Hepatocyte (in vitro differentiated cells): ENCODE data around the gene LIME1. TPM values are rescaled to one million over a fixed set of nuclear protein-coding genes. Genes with fewer than 3 reads are reported as not detected.

Source experiments
- DNase-seq: peaks from one replicate; pipeline ENCODE4 v3.0.0-alpha.2; 2016; ENCODE audit warnings: low spot score
- H2AFZ ChIP-seq: fragments of 200-600 bp; sonication (generic); 2 replicates; pipeline ENCODE4 v1.6.0; 2016; ENCODE audit warnings: antibody characterized with exemption, mild to moderate bottlenecking
- H3K27ac ChIP-seq: fragments of 200-600 bp; sonication (generic); 2 replicates; pipeline ENCODE4 v1.5.1; 2016; ENCODE audit warnings: mild to moderate bottlenecking
- H3K27me3 ChIP-seq: fragments of 200-600 bp; sonication (generic); 2 replicates; pipeline ENCODE4 v1.6.1; 2016
- H3K36me3 ChIP-seq: fragments of 200-600 bp; sonication (generic); replicated peaks from 2 replicates; pipeline ENCODE4 v1.5.1; 2016; ENCODE audit warnings: low read depth; ENCODE audit not compliant: insufficient read depth
- H3K4me1 ChIP-seq: fragments of 200-600 bp; sonication (generic); 2 replicates; pipeline ENCODE4 v1.5.1; 2016; ENCODE audit warnings: mild to moderate bottlenecking, moderate library complexity; ENCODE audit not compliant: insufficient read depth
- H3K4me2 ChIP-seq: fragments of 200-600 bp; sonication (generic); 2 replicates; pipeline ENCODE4 v1.6.0; 2016
- H3K4me3 ChIP-seq: fragments of 200-600 bp; sonication (generic); 2 replicates; pipeline ENCODE4 v1.5.1; 2016; ENCODE audit warnings: mild to moderate bottlenecking
- H3K79me2 ChIP-seq: fragments of 200-600 bp; sonication (generic); 2 replicates; pipeline ENCODE4 v1.6.0; 2017; ENCODE audit warnings: mild to moderate bottlenecking
- H3K9me2 ChIP-seq: fragments of 200-600 bp; sonication (generic); replicated peaks from 2 replicates; pipeline ENCODE4 v1.6.0; 2017; ENCODE audit warnings: mild to moderate bottlenecking; ENCODE audit not compliant: insufficient read depth
- H3K9me3 ChIP-seq: fragments of 200-600 bp; sonication (generic); 2 replicates; pipeline ENCODE4 v1.5.1; 2016; ENCODE audit warnings: low read depth, mild to moderate bottlenecking
- H4K20me1 ChIP-seq: fragments of 200-600 bp; sonication (generic); 2 replicates; pipeline ENCODE4 v1.6.0; 2016; ENCODE audit warnings: mild to moderate bottlenecking; ENCODE audit not compliant: insufficient read depth, poor library complexity, severe bottlenecking
- CTCF ChIP-seq: fragments of 200-600 bp; sonication (generic); IDR thresholded peaks from 2 replicates; pipeline ENCODE4 v1.5.1; 2016; ENCODE audit warnings: antibody characterized with exemption, mild to moderate bottlenecking; ENCODE audit not compliant: poor library complexity
- EZH2 ChIP-seq: fragments of 200-600 bp; sonication (generic); IDR thresholded peaks from 2 replicates; pipeline ENCODE4 v1.6.1; 2016; ENCODE audit warnings: antibody characterized with exemption, mild to moderate bottlenecking, borderline replicate concordance
- EZH2phosphoT487 ChIP-seq: fragments of 200-600 bp; sonication (generic); IDR thresholded peaks from one replicate; pipeline ENCODE4 v1.6.1; 2018; ENCODE audit warnings: antibody characterized with exemption, mild to moderate bottlenecking, low read depth, moderate library complexity; ENCODE audit not compliant: unreplicated experiment, severe bottlenecking
- WGBS: methylation state at CpG from one replicate; pipeline ENCODE4 v1.1.6; 2016; ENCODE audit warnings: low lambda C conversion rate; ENCODE audit errors: missing lambda C conversion rate; 5-methylcytosine and 5-hydroxymethylcytosine counted together
- polyA plus RNA-seq: library from polyadenylated mRNA; unstranded; fragments of >200 nt; fragmentation: Nextera tagmentation; extraction: Ambion mirVana; gene quantifications from 2 replicates; pipeline ENCODE4 v1.2.1, GENCODE V29; 2016
- total RNA-seq: library from RNA; depleted of rRNA; stranded (reverse); fragments of >200 nt; gene quantifications from 2 replicates; pipeline ENCODE4 v1.2.3, GENCODE V29; 2014

Gene LIME1
- total and polyA plus RNA-seq, 2 experiments from 2014 or later = 11.7 to 20.7 TPM

- H4K20me1 ChIP-seq = no peaks in the 10 kb centered on the region
- no peak overlapping the region for H3K4me2 ChIP-seq
- H3K4me1 ChIP-seq = no peaks in the 10 kb centered on the region
- peak; percentile 4 for DNase-seq
- no peak for TF ChIP-seq EZH2
- TF ChIP-seq EZH2phosphoT487 = no peak
- TF ChIP-seq CTCF = no peak
- H3K27ac ChIP-seq = no peak overlapping the region
- 85% methylated on average over 10 of the region's 13 CpGs for WGBS
- H3K27me3 ChIP-seq = no peaks in the 10 kb centered on the region
- no peak overlapping the region for H2AFZ ChIP-seq
- H3K4me3 ChIP-seq = no peak overlapping the region
- no peaks in the 10 kb centered on the region for H3K9me2 ChIP-seq
- no peaks in the 10 kb centered on the region for H3K36me3 ChIP-seq
- no peaks in the 10 kb centered on the region for H3K79me2 ChIP-seq
- no peaks in the 10 kb centered on the region for H3K9me3 ChIP-seq
Observed at GRCh38 chr20:63747622-63748069, 11.2 kb downstream of the LIME1 start.

GRCh38 chr20:63748070-63748933, 11.8 kb downstream of the LIME1 start:
- Histone ChIP-seq H3K79me2 (no peaks in the 10 kb centered on the region), H3K27ac (no peak overlapping the region), H3K27me3 (no peaks in the 10 kb centered on the region), H3K9me2 (no peaks in the 10 kb centered on the region), H3K4me1 (no peaks in the 10 kb centered on the region), H2AFZ (no peak overlapping the region), H4K20me1 (no peaks in the 10 kb centered on the region), H3K4me3 (no peak overlapping the region), H3K4me2 (no peak overlapping the region), H3K36me3 (no peaks in the 10 kb centered on the region), H3K9me3 (no peaks in the 10 kb centered on the region)
- TF ChIP-seq EZH2 (no peak), CTCF (no peak), EZH2phosphoT487 (no peak)
- DNase-seq = peak; percentile 4
- WGBS = 86% methylated on average over 20 of the region's 20 CpGs

DNA sequence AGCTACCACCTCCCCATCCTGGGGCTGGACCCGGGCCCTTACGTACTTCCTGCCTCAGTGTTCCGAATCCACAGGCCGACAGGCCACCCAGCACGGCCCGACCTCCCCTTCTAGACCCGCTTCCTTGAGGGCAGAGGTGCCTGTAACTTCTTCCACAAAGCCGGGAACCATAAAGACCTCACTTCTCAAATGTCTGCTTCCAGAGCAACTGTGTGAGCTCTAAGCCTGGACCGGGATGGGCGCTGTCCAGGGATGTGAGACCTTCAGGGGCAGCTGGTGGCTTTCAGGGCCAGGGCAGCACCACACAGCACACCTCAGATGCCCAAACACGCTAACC, 12.4 kb downstream of the LIME1 start:
- Histone ChIP-seq H2AFZ (no peak overlapping the region), H3K4me1 (no peaks in the 10 kb centered on the region), H3K4me3 (no peak overlapping the region), H3K36me3 (no peaks in the 10 kb centered on the region), H4K20me1 (no peaks in the 10 kb centered on the region), H3K27me3 (no peaks in the 10 kb centered on the region), H3K27ac (no peak overlapping the region), H3K9me2 (no peaks in the 10 kb centered on the region), H3K4me2 (no peak overlapping the region), H3K79me2 (no peaks in the 10 kb centered on the region), H3K9me3 (no peaks in the 10 kb centered on the region)
- no peak for DNase-seq
- TF ChIP-seq EZH2phosphoT487 = no peak
- no peak for TF ChIP-seq EZH2
- no peak for TF ChIP-seq CTCF
- 89% methylated on average over 11 of the region's 11 CpGs for WGBS
